H1 (cell line): Measurements from ENCODE around the gene SEZ6L. TPM values are rescaled to one million over a fixed set of nuclear protein-coding genes. Genes with fewer than 3 reads are reported as not detected.

Experiments used
- CHD2 ChIP-seq: IDR thresholded peaks from 2 replicates; pipeline ENCODE4 v1.6.1; 2012; ENCODE audit warnings: low read length, improper control_type of control experiment
- POLR2A ChIP-seq, 2 experiments: IDR thresholded peaks; 1 replicate in 1 of 2; 2 replicates in 1 of 2; pipeline ENCODE4 v1.6.1; 2011; ENCODE audit warnings: low read depth in 2 of 2, low read length in 2 of 2, mild to moderate bottlenecking in 2 of 2; ENCODE audit errors: control extremely low read depth in 1 of 2
- POU5F1 ChIP-seq: IDR thresholded peaks from 2 replicates; pipeline ENCODE4 v1.6.1; 2011; ENCODE audit warnings: low read depth, mild to moderate bottlenecking, low read length, moderate library complexity
- RXRA ChIP-seq: IDR thresholded peaks from 2 replicates; pipeline ENCODE4 v1.6.1; 2011; ENCODE audit warnings: low read depth, mild to moderate bottlenecking, low read length, moderate library complexity; ENCODE audit not compliant: insufficient read depth
- SAP30 ChIP-seq: fragments of 300-600 bp; sonication (generic); IDR thresholded peaks from 2 replicates; pipeline ENCODE4 v1.7.1; 2012; ENCODE audit warnings: low read length, moderate library complexity, mild to moderate bottlenecking, inconsistent platforms; ENCODE audit not compliant: insufficient read depth, insufficient replicate concordance
- SIRT6 ChIP-seq: IDR thresholded peaks from one replicate; pipeline ENCODE4 v1.7.1; 2012; ENCODE audit warnings: low read length, inconsistent platforms
- SP2 ChIP-seq: IDR thresholded peaks from 2 replicates; pipeline ENCODE4 v1.6.1; 2012; ENCODE audit warnings: mild to moderate bottlenecking, low read length, inconsistent platforms
- polyA plus RNA-seq, 7 experiments: library from polyadenylated mRNA; depleted of rRNA in 3 of 7; stranded (reverse) in 5 of 7; unstranded in 2 of 7; fragments of >200 nt in 5 of 7; fragments of 200-250 nt in 2 of 7; gene quantifications; 1 replicate in 5 of 7; 2 replicates in 1 of 7; 4 replicates in 1 of 7; pipeline versions ENCODE4 v1.2.1 to v1.2.3, GENCODE V29; 2011 to 2013; ENCODE audit warnings: missing spikeins in 2 of 7, mixed read lengths in 2 of 7
- total RNA-seq: library from RNA; stranded (reverse); fragmentation: NEBNext Ultra II Directional; extraction: Animal tissue kit (Norgen Biotek cat#: 25700); gene quantifications from 2 replicates; pipeline ENCODE4 v1.2.1, GENCODE V29; 2021
- TF ChIP-seq, protein P1 (sequence below): fragments of 300-600 bp; sonication (generic); IDR thresholded peaks from 2 replicates; pipeline ENCODE4 v1.7.1; 2012; ENCODE audit warnings: low read length, moderate library complexity, mild to moderate bottlenecking, inconsistent platforms; ENCODE audit not compliant: insufficient replicate concordance
- TF ChIP-seq, protein P2 (sequence below): IDR thresholded peaks from 2 replicates; pipeline ENCODE4 v1.6.1; 2011; ENCODE audit warnings: low read length, improper control_type of control experiment

SEZ6L gene
- total and polyA plus RNA-seq, 2 of the 8 experiments (the other 6 are each of a cell fraction or from before 2014, with no cell fraction given), result 0.06 to 0.33 TPM

- TF ChIP-seq, protein P1, sequence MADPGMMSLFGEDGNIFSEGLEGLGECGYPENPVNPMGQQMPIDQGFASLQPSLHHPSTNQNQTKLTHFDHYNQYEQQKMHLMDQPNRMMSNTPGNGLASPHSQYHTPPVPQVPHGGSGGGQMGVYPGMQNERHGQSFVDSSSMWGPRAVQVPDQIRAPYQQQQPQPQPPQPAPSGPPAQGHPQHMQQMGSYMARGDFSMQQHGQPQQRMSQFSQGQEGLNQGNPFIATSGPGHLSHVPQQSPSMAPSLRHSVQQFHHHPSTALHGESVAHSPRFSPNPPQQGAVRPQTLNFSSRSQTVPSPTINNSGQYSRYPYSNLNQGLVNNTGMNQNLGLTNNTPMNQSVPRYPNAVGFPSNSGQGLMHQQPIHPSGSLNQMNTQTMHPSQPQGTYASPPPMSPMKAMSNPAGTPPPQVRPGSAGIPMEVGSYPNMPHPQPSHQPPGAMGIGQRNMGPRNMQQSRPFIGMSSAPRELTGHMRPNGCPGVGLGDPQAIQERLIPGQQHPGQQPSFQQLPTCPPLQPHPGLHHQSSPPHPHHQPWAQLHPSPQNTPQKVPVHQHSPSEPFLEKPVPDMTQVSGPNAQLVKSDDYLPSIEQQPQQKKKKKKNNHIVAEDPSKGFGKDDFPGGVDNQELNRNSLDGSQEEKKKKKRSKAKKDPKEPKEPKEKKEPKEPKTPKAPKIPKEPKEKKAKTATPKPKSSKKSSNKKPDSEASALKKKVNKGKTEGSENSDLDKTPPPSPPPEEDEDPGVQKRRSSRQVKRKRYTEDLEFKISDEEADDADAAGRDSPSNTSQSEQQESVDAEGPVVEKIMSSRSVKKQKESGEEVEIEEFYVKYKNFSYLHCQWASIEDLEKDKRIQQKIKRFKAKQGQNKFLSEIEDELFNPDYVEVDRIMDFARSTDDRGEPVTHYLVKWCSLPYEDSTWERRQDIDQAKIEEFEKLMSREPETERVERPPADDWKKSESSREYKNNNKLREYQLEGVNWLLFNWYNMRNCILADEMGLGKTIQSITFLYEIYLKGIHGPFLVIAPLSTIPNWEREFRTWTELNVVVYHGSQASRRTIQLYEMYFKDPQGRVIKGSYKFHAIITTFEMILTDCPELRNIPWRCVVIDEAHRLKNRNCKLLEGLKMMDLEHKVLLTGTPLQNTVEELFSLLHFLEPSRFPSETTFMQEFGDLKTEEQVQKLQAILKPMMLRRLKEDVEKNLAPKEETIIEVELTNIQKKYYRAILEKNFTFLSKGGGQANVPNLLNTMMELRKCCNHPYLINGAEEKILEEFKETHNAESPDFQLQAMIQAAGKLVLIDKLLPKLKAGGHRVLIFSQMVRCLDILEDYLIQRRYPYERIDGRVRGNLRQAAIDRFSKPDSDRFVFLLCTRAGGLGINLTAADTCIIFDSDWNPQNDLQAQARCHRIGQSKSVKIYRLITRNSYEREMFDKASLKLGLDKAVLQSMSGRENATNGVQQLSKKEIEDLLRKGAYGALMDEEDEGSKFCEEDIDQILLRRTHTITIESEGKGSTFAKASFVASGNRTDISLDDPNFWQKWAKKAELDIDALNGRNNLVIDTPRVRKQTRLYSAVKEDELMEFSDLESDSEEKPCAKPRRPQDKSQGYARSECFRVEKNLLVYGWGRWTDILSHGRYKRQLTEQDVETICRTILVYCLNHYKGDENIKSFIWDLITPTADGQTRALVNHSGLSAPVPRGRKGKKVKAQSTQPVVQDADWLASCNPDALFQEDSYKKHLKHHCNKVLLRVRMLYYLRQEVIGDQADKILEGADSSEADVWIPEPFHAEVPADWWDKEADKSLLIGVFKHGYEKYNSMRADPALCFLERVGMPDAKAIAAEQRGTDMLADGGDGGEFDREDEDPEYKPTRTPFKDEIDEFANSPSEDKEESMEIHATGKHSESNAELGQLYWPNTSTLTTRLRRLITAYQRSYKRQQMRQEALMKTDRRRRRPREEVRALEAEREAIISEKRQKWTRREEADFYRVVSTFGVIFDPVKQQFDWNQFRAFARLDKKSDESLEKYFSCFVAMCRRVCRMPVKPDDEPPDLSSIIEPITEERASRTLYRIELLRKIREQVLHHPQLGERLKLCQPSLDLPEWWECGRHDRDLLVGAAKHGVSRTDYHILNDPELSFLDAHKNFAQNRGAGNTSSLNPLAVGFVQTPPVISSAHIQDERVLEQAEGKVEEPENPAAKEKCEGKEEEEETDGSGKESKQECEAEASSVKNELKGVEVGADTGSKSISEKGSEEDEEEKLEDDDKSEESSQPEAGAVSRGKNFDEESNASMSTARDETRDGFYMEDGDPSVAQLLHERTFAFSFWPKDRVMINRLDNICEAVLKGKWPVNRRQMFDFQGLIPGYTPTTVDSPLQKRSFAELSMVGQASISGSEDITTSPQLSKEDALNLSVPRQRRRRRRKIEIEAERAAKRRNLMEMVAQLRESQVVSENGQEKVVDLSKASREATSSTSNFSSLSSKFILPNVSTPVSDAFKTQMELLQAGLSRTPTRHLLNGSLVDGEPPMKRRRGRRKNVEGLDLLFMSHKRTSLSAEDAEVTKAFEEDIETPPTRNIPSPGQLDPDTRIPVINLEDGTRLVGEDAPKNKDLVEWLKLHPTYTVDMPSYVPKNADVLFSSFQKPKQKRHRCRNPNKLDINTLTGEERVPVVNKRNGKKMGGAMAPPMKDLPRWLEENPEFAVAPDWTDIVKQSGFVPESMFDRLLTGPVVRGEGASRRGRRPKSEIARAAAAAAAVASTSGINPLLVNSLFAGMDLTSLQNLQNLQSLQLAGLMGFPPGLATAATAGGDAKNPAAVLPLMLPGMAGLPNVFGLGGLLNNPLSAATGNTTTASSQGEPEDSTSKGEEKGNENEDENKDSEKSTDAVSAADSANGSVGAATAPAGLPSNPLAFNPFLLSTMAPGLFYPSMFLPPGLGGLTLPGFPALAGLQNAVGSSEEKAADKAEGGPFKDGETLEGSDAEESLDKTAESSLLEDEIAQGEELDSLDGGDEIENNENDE, result no peak
- TF ChIP-seq SIRT6 (no peak), SAP30 (no peak), CHD2 (no peak), POU5F1 (no peak), POLR2A (IDR thresholded peaks at IDR 0.05; ENCODE audit: control extremely low read depth in 1 of 2, low read depth in 2 of 2, low read length in 2 of 2) (no peak), RXRA (no peak), SP2 (no peak)
- TF ChIP-seq, protein P2, sequence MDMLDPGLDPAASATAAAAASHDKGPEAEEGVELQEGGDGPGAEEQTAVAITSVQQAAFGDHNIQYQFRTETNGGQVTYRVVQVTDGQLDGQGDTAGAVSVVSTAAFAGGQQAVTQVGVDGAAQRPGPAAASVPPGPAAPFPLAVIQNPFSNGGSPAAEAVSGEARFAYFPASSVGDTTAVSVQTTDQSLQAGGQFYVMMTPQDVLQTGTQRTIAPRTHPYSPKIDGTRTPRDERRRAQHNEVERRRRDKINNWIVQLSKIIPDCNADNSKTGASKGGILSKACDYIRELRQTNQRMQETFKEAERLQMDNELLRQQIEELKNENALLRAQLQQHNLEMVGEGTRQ, result no peak
Measured at GRCh38 chr22:26431261-26431995, 262.2 kb downstream of the SEZ6L start (continued).
